IPS DF 6.9 (cell line): ENCODE measurements around the gene KRTAP4-1.
"Not testable (repeated sequence)": the region's sequence is repeated elsewhere in the genome, so short reads cannot be mapped to it uniquely, and the experiment has no call there.

Experiments
- DNase-seq: peaks from one replicate; pipeline ENCODE4 v3.0.0-alpha.2; 2013; ENCODE audit warnings: low read depth, low spot score
- H3K27ac ChIP-seq: one replicate; pipeline ENCODE4 v1.5.1; 2013; ENCODE audit warnings: low read length, control low read depth
- H3K27me3 ChIP-seq: 2 replicates; pipeline ENCODE4 v1.6.1; 2013; ENCODE audit warnings: mild to moderate bottlenecking, low read length; ENCODE audit not compliant: control insufficient read depth, insufficient read depth
- H3K36me3 ChIP-seq: 2 replicates; pipeline ENCODE4 v1.6.1; 2013; ENCODE audit warnings: low read length; ENCODE audit not compliant: control insufficient read depth, insufficient read depth
- H3K4me1 ChIP-seq: 2 replicates; pipeline ENCODE4 v1.6.1; 2013; ENCODE audit warnings: low read length; ENCODE audit not compliant: control insufficient read depth, insufficient read depth
- H3K4me3 ChIP-seq: 2 replicates; pipeline ENCODE4 v1.5.1; 2013; ENCODE audit warnings: mild to moderate bottlenecking, low read length
- H3K9me3 ChIP-seq: 2 replicates; pipeline ENCODE4 v1.6.1; 2013; ENCODE audit warnings: low read length, inconsistent platforms; ENCODE audit not compliant: control insufficient read depth, insufficient read depth
- WGBS: extraction: QIAGEN DNeasy Blood & Tissue Kit; methylation state at CpG from one replicate; pipeline ENCODE4 v1.1.7; 2013; ENCODE audit warnings: mixed read lengths, missing lambda C conversion rate; ENCODE audit not compliant: insufficient read length, insufficient coverage; 5-methylcytosine and 5-hydroxymethylcytosine counted together

Gene KRTAP4-1

DNA sequence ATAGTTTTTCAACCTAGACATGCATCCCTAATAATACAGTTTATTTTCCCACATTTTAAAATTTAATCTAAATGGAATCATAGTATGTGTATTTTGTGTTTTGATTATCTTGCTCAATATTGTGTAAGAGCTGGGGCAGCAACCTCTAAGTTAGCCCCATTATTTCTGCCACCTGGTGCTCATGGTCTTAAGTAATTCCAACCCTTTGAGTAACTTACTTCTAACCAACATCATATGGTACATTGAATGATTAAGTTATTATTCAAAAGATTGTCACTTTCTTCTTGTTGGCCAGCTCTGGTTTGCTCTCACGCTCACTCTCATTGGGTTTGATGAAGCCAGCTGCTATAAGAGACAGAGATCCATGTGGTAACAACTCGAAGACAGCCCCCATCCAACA lies 12.8 kb downstream of the KRTAP4-1 start:
- Histone ChIP-seq H3K36me3 (no peaks in the 10 kb centered on the region), H3K27me3 (no peaks in the 10 kb centered on the region), H3K4me3 (no peak overlapping the region), H3K9me3 (no peaks in the 10 kb centered on the region), H3K27ac (no peak overlapping the region), H3K4me1 (no peaks in the 10 kb centered on the region)
- WGBS, result no CpG with 5 or more reads among the region's 2 CpGs
- DNase-seq, result no peak

GRCh38 chr17:41168121-41168520 lies 16.6 kb downstream of the KRTAP4-1 start, which contains the start of gene KRTAP4-3:
Gene KRTAP4-3, minus strand, starts transcription at chr17:41168221. Its CDS starts 49 bp downstream, at chr17:41168172.
- DNase-seq, result no peak
- Histone ChIP-seq H3K4me3 (no peak within 1 kb of the TSS), H3K4me1 (no peaks in the 10 kb centered on the region), H3K27me3 (no peaks in the 10 kb centered on the region), H3K36me3 (no peaks in the 10 kb centered on the region), H3K27ac (no peak within 1 kb of the TSS), H3K9me3 (no peaks in the 10 kb centered on the region)
- WGBS, result no CpG with 5 or more reads among the region's 1 CpG

DNA sequence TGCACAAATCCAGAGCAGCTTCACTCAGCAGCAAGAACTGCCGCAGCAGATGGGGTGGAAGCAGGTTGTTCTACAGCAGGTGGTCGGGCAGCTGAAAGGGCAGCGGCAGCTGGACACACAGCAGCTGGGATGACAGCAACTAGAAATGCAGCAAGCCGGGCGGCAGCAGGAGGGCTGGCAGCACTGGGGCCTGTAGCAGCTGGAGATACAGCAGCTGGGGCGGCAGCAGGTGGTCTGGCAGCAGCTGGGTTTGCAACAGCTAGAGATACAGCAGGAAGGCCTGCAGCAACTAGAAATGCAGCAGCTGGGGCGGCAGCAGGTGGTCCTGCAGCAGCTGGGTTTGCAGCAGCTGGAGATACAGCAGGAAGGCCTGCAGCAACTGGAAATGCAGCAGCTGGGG lies 17.1 kb downstream of the KRTAP4-1 start:
- no peak for DNase-seq
- WGBS, result no CpG with 5 or more reads among the region's 7 CpGs
- H3K27me3 ChIP-seq, result no peaks in the 10 kb centered on the region
- H3K36me3 ChIP-seq, result no peaks in the 10 kb centered on the region
- no peak overlapping the region for H3K27ac ChIP-seq
- no peaks in the 10 kb centered on the region for H3K9me3 ChIP-seq
- H3K4me1 ChIP-seq, result no peaks in the 10 kb centered on the region
- H3K4me3 ChIP-seq, result no peak overlapping the region

DNA sequence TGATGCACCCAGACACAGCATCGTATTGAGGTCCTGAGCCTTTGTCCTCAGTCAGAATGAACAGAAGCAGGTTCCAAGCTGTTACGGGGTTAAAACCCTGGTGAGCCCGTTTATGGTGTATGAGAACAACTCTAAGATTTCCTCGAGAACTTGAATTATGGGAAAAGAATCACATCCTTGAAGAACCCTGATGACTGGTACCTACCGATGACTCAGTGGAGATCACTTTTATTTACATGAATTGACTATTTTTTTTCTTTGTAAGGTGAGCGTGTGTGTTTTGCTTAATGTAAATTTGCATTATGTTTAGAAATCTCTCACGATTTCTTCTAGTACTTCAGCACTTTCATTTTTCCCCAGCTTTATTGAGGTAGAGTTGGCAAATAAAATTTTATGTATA lies 20.9 kb downstream of the KRTAP4-1 start:
- no peaks in the 10 kb centered on the region for H3K9me3 ChIP-seq
- WGBS, result no CpG with 5 or more reads among the region's 7 CpGs
- H3K4me1 ChIP-seq, result peaks cover 3% of the 10 kb centered on the region; the same call in 1 of the 2 replicates
- H3K27ac ChIP-seq, result no peak overlapping the region
- H3K4me3 ChIP-seq, result no peak overlapping the region
- no peaks in the 10 kb centered on the region for H3K36me3 ChIP-seq
- DNase-seq, result no peak
- no peaks in the 10 kb centered on the region for H3K27me3 ChIP-seq

DNA sequence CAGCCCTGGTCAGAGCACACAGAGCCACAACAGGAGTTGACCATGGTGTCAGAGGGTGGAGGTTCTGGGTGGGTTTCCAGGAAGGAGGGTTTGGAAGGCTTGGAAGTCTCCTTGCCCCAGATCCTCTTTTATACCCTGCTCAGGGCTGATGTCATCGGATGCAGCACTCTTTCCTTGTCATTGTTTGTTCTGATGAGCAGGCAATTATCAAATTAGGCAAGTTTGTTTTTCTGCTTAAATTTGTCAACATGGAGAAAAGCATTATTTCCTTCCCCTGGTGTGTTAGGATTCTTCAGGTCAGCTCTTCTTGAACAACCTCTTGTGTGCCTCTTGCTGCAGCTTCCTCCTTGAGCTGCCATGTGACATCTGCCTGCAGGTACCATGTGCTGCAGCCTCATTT lies 24.1 kb downstream of the KRTAP4-1 start, which contains the start of gene KRTAP4-4:
TSS of gene KRTAP4-4 (minus strand) at position 101 of the 400 bp plus-strand sequence. CDS start at position 44, 57 bp downstream.
- no peak for DNase-seq
- no peaks in the 10 kb centered on the region for H3K36me3 ChIP-seq
- no peak within 1 kb of the TSS for H3K4me3 ChIP-seq
- peaks cover 3% of the 10 kb centered on the region; the same call in 1 of the 2 replicates for H3K4me1 ChIP-seq
- WGBS, result no CpG with 5 or more reads among the region's 1 CpG
- no peaks in the 10 kb centered on the region for H3K9me3 ChIP-seq
- no peak within 1 kb of the TSS for H3K27ac ChIP-seq
- no peaks in the 10 kb centered on the region for H3K27me3 ChIP-seq

GRCh38 chr17:41160190-41160589 lies 24.5 kb downstream of the KRTAP4-1 start:
- not testable (repeated sequence) for H3K9me3 ChIP-seq, H3K4me1 ChIP-seq, H3K4me3 ChIP-seq, H3K27ac ChIP-seq, DNase-seq, H3K27me3 ChIP-seq, H3K36me3 ChIP-seq
- no CpG with 5 or more reads among the region's 3 CpGs for WGBS

- no peaks in the 10 kb centered on the region for H3K4me1 ChIP-seq
- no peak overlapping the region for H3K27ac ChIP-seq
- WGBS, result no CpG with 5 or more reads among the region's 2 CpGs
- H3K27me3 ChIP-seq, result no peaks in the 10 kb centered on the region
- no peaks in the 10 kb centered on the region for H3K9me3 ChIP-seq
- no peak for DNase-seq
- no peaks in the 10 kb centered on the region for H3K36me3 ChIP-seq
- H3K4me3 ChIP-seq, result no peak overlapping the region
These were observed 30.9 kb downstream of the KRTAP4-1 start for GRCh38 chr17:41153856-41154255.

DNA sequence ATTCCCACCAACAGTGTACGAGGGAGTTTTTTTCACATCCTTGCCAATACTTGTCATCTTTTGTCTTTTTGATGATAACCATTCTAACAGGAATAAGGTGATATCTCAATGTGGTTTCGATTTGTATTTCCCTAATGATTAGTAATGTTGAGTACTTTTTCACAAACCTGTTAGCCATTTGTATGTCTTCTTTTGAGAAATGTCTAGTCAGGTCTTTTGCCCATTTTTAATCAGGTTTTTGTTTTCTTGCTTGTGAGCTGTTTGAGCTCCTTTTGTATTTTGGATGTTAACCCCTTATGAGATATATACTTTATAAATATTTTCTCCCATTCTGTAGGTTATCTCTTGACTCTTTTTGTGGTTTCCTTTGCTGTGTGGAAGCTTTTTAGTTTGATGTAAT lies 33.2 kb downstream of the KRTAP4-1 start:
- Histone ChIP-seq H3K36me3 (no peaks in the 10 kb centered on the region), H3K9me3 (no peaks in the 10 kb centered on the region), H3K4me3 (no peak overlapping the region), H3K4me1 (no peaks in the 10 kb centered on the region), H3K27me3 (no peaks in the 10 kb centered on the region), H3K27ac (no peak overlapping the region)
- WGBS, result no CpG with 5 or more reads among the region's 2 CpGs
- no peak for DNase-seq

DNA sequence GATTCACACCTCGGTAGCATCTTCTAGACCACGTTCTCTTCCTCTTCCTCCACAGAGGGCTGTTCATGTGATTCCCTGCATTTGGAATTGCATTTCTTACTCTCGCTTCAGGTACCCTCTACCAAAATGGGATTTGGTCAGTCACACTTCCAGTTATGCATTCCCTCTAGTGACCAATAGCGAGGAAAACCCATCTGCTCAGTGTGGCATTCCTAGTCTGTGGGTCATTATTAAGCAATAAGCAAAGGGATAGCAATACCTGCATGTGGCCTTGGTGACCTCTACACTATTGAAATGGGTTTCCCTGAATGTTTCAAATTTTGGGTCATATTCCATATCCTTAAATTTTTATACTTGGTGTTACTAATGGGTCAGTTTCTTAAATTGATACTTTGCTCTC lies 34.7 kb downstream of the KRTAP4-1 start:
- Histone ChIP-seq H3K27ac (no peak overlapping the region), H3K9me3 (no peaks in the 10 kb centered on the region), H3K4me1 (no peaks in the 10 kb centered on the region), H3K27me3 (no peaks in the 10 kb centered on the region), H3K4me3 (no peak overlapping the region), H3K36me3 (no peaks in the 10 kb centered on the region)
- WGBS, result no CpG with 5 or more reads among the region's 4 CpGs
- DNase-seq, result no peak

DNA sequence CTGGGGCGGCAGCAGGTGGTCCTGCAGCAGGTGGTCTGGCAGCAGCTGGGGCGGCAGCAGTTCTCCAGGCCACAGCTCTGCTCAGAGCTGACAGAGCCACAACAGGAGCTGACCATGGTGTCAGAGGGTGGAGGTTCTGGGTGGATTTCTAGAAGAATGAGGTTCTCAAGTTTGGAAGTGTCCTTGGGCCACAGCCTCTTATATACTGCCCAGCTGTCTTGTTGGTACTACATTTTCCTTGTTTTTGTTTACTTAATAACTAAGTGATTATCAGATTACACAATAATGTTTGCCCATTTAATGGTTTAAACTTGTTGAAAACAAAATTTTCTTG lies 35.1 kb downstream of the KRTAP4-1 start, which contains the start of gene KRTAP4-5:
TSS of gene KRTAP4-5 (minus strand) at position 174 of the 334 bp plus-strand sequence. CDS start at position 116, 58 bp downstream.
- DNase-seq, result no peak
- Histone ChIP-seq H3K4me3 (no peak within 1 kb of the TSS), H3K27me3 (no peaks in the 10 kb centered on the region), H3K9me3 (no peaks in the 10 kb centered on the region), H3K27ac (no peak within 1 kb of the TSS), H3K36me3 (no peaks in the 10 kb centered on the region), H3K4me1 (no peaks in the 10 kb centered on the region)
- WGBS, result no CpG with 5 or more reads among the region's 2 CpGs

- no CpG with 5 or more reads among the region's 10 CpGs for WGBS
- DNase-seq, H3K27ac ChIP-seq, H3K4me1 ChIP-seq, H3K9me3 ChIP-seq, H3K36me3 ChIP-seq, H3K4me3 ChIP-seq, H3K27me3 ChIP-seq: not testable (repeated sequence)
These were observed 35.6 kb downstream of the KRTAP4-1 start for GRCh38 chr17:41148971-41149651.
